IPS-15b (cell line): ENCODE data around the gene BEND5.

Experiments
- H3K27me3 ChIP-seq: one replicate; pipeline ENCODE4 v1.6.1; 2013; ENCODE audit warnings: low read length; ENCODE audit not compliant: control insufficient read depth, insufficient read depth
- H3K36me3 ChIP-seq: one replicate; pipeline ENCODE4 v1.6.1; 2013; ENCODE audit warnings: low read length; ENCODE audit not compliant: control insufficient read depth, insufficient read depth
- H3K4me1 ChIP-seq: one replicate; pipeline ENCODE4 v1.6.1; 2013; ENCODE audit warnings: mild to moderate bottlenecking, low read length; ENCODE audit not compliant: control insufficient read depth, insufficient read depth
- H3K4me3 ChIP-seq: one replicate; pipeline ENCODE4 v1.5.1; 2013; ENCODE audit warnings: low read depth, low read length
- H3K9ac ChIP-seq: one replicate; pipeline ENCODE4 v1.6.1; 2013; ENCODE audit warnings: low read depth, mild to moderate bottlenecking, low read length
- H3K9me3 ChIP-seq: one replicate; pipeline ENCODE4 v1.6.1; 2013; ENCODE audit warnings: mild to moderate bottlenecking, low read length; ENCODE audit not compliant: control insufficient read depth, insufficient read depth

The BEND5 gene

DNA sequence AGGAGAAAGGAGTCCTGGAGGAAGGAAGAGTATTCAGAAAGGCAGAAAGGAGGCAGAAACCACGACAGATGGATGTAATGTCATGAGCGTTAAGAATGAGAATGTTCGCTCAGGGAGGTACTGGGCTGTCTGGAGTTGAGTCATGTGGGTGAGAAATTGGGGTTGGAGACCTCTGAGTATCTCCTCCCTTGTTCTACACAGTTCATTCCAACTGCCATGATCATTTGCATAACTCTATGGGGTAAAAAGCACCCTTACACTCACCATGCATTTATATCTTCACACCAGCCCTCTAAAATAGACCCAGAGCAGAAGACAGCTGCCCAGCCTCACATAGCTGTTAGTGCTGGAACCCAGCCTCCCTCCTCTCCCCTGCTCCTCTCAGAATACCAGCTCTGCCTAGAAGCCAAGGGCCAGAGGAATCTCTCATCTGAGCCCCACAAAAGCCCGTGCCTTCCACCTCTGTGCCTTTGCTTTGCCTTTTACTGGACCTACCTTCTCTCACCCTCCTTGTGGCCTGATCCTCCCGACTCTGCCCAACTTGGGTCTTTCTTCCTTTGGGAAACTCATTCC, 85.2 kb downstream of the BEND5 start:
- no peak overlapping the region for H3K4me3 ChIP-seq
- no peaks in the 10 kb centered on the region for H3K9me3 ChIP-seq
- no peaks in the 10 kb centered on the region for H3K36me3 ChIP-seq
- no peak overlapping the region for H3K9ac ChIP-seq
- no peaks in the 10 kb centered on the region for H3K4me1 ChIP-seq
- no peaks in the 10 kb centered on the region for H3K27me3 ChIP-seq

DNA sequence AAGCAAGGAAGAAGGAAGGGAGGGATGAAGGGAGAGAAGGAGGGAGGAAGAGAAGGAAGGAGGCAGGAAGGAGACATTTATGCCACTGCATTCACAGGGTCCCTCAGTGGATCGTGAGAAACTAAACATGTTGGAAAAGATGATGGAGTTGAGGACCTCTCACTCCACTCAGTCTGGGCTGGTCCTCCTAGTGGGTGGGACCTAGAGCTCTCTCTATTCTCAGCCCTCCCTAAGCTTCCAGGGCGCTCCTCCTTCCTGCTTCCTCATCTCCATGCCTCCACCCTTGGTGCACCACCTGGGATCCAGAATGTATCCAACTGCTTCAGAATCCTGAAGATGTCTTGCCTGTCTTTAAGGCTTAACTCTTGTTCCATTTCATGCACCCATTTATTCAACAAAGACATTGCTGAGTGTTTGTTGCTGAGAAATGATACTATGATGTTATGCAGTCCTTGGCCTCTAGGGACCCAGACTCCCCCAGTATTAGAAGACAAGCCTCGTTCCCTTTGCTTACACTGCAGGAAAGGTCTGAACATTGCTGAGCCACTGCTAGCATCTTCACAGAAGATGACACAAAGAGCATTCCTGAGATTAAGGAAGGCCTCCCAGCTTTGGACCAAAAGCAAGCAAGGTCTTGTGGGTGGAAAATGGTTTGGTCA, 88.5 kb downstream of the BEND5 start:
- Histone ChIP-seq H3K9ac (no peak overlapping the region), H3K27me3 (no peaks in the 10 kb centered on the region), H3K36me3 (no peaks in the 10 kb centered on the region), H3K9me3 (no peaks in the 10 kb centered on the region), H3K4me3 (no peak overlapping the region), H3K4me1 (no peaks in the 10 kb centered on the region)

- Histone ChIP-seq H3K9ac (no peak overlapping the region), H3K4me1 (no peaks in the 10 kb centered on the region)
Observed at GRCh38 chr1:48687282-48688045, 89.2 kb downstream of the BEND5 start.

GRCh38 chr1:48686159-48686558, 90.5 kb downstream of the BEND5 start:
- no peaks in the 10 kb centered on the region for H3K36me3 ChIP-seq
- H3K4me3 ChIP-seq: no peak overlapping the region
- H3K4me1 ChIP-seq: no peaks in the 10 kb centered on the region
- H3K27me3 ChIP-seq: no peaks in the 10 kb centered on the region
- no peaks in the 10 kb centered on the region for H3K9me3 ChIP-seq
- H3K9ac ChIP-seq: no peak overlapping the region

More at GRCh38 chr1:48687282-48688045, 89.2 kb downstream of the BEND5 start:
- Histone ChIP-seq H3K9me3 (no peaks in the 10 kb centered on the region), H3K27me3 (no peaks in the 10 kb centered on the region), H3K36me3 (no peaks in the 10 kb centered on the region), H3K4me3 (no peak overlapping the region)

DNA sequence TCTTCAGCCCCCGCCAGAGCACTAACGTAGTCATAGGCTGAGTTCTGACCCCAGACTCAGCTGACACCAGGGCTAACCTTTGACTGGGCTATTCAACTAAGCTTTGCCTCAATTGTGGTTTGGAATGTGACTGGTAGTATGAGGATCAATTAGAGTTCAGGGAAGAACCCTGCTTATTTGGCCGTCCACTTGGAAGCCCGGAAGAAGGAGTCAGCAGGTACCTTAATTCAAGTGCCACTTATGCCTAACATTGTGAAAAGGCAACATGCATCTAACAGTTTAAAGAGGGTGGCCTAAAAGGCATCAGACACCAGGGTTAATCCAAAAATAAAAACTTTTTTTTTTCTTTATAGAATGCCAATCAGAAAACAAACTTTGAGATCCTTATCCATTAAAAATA, 92.3 kb downstream of the BEND5 start:
- no peaks in the 10 kb centered on the region for H3K36me3 ChIP-seq
- H3K4me3 ChIP-seq: no peak overlapping the region
- H3K9me3 ChIP-seq: no peaks in the 10 kb centered on the region
- H3K4me1 ChIP-seq: no peaks in the 10 kb centered on the region
- no peaks in the 10 kb centered on the region for H3K27me3 ChIP-seq
- H3K9ac ChIP-seq: no peak overlapping the region

DNA sequence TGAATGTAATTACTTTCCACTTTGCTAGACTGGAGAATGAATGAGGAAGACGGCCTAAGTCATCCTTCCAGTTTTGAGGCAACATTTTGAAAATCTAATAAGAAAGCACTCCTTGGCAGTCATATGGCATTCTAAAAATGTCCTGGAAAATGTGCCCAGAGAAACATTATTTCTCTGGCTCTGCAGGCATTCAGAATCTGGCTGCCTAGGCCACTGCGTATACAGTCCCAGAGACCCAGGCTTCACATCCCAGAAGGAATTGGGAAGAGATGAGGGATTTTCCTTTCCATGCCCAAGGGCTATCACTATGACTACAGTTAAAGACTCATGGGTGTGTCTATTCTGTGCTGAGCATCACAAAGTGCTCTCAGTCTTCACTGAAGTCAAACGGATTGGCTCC, 92.9 kb downstream of the BEND5 start:
- no peak overlapping the region for H3K9ac ChIP-seq
- no peaks in the 10 kb centered on the region for H3K27me3 ChIP-seq
- H3K36me3 ChIP-seq: no peaks in the 10 kb centered on the region
- H3K4me3 ChIP-seq: no peak overlapping the region
- no peaks in the 10 kb centered on the region for H3K4me1 ChIP-seq
- no peaks in the 10 kb centered on the region for H3K9me3 ChIP-seq

DNA sequence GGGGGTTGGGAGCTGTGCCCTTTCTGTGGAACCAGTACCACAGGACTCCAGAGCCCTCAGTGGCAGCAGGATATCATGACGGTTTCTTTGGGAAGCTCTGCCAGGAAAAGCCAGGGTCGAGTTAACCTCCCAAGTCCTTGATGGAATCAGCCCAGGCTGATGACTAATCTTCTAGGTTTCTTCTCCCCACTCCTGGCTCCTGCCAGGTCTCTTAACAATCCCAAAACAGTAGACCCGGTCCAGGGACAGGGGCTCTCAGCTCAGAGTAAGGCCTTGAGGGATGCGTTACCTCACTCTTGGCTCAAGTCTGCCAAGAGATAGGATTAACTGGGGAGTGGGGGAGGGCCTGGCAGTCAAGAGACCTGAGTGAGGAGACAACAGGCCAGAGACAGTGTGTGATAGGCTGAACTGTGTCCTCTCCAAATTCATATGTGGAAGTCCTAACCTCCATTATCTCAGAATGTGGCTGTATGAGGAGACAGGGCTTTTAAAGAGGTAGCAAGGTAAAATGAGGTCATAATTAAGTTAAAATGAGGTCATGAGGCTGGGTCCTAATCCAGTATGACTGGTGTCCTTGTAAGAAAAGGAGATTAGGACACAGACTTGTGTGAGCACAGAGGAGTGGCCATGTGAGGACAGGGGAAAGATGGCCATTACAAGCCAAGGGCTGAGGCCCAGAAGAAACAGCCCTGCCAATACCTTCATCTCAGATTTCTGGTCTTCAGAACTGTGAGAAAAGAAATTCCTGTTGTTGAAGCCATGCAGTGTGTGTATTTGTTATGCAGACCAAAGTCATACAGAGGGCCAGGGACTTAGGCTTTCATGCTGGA, 95.0 kb downstream of the BEND5 start:
- Histone ChIP-seq H3K4me3 (no peak overlapping the region), H3K36me3 (no peaks in the 10 kb centered on the region), H3K27me3 (no peaks in the 10 kb centered on the region), H3K4me1 (no peaks in the 10 kb centered on the region), H3K9ac (no peak overlapping the region), H3K9me3 (no peaks in the 10 kb centered on the region)

- no peaks in the 10 kb centered on the region for H3K4me1 ChIP-seq
- H3K9ac ChIP-seq: no peak overlapping the region
- H3K9me3 ChIP-seq: no peaks in the 10 kb centered on the region
- H3K36me3 ChIP-seq: no peaks in the 10 kb centered on the region
- H3K4me3 ChIP-seq: no peak overlapping the region
- no peaks in the 10 kb centered on the region for H3K27me3 ChIP-seq
Observed at GRCh38 chr1:48680411-48681035, 96.2 kb downstream of the BEND5 start.

DNA sequence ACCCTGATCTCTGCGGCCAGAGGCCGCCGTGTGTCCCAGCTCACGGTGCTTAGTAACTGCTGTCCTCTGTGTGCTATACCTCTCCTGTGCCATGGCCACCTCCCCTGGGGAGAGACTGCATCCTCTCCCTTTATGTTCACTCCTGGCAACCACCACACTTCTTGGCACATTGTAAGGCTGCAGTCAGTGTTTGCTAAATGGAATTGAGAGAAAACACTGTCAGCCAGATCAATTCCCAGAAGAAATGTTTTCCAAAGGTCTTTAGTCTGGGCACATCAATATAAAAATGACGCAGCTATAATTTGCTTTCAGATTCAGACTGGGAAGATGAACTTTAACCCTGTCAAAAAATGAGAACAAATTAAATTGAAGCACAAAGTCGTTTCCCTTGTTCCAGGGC, 96.8 kb downstream of the BEND5 start:
- Histone ChIP-seq H3K27me3 (no peaks in the 10 kb centered on the region), H3K4me3 (no peak overlapping the region), H3K9me3 (no peaks in the 10 kb centered on the region), H3K4me1 (no peaks in the 10 kb centered on the region), H3K9ac (no peak overlapping the region), H3K36me3 (no peaks in the 10 kb centered on the region)

GRCh38 chr1:48678710-48679505, 97.8 kb downstream of the BEND5 start:
- Histone ChIP-seq H3K27me3 (no peaks in the 10 kb centered on the region), H3K4me3 (no peak overlapping the region), H3K36me3 (no peaks in the 10 kb centered on the region), H3K9me3 (no peaks in the 10 kb centered on the region), H3K9ac (no peak overlapping the region), H3K4me1 (no peaks in the 10 kb centered on the region)
